ENCODE measurements around the gene NOC2L.

- TF ChIP-seq CTCF (IDR thresholded peaks at IDR 0.05) (no peak), EZH2 (IDR thresholded peaks at IDR 0.05) (no peak), EZH2phosphoT487 (IDR thresholded peaks at IDR 0.05) (no peak)
These were observed 6.6 kb upstream of the NOC2L start for GRCh38 chr1:965526-966134.

Measured in neural progenitor cell (in vitro differentiated cells).